ENCODE data around the gene CAMKK1. TPM values are rescaled to one million over a fixed set of nuclear protein-coding genes. Genes with fewer than 3 reads are reported as not detected.
"Not testable (repeated sequence)": the region's sequence is repeated elsewhere in the genome, so short reads cannot be mapped to it uniquely, and the experiment has no call there.

CAMKK1 gene
- total and polyA plus RNA-seq, 2 donors (not counting 1 experiment from before 2014, with no cell fraction given): 4.5 to 35.9 TPM

DNA sequence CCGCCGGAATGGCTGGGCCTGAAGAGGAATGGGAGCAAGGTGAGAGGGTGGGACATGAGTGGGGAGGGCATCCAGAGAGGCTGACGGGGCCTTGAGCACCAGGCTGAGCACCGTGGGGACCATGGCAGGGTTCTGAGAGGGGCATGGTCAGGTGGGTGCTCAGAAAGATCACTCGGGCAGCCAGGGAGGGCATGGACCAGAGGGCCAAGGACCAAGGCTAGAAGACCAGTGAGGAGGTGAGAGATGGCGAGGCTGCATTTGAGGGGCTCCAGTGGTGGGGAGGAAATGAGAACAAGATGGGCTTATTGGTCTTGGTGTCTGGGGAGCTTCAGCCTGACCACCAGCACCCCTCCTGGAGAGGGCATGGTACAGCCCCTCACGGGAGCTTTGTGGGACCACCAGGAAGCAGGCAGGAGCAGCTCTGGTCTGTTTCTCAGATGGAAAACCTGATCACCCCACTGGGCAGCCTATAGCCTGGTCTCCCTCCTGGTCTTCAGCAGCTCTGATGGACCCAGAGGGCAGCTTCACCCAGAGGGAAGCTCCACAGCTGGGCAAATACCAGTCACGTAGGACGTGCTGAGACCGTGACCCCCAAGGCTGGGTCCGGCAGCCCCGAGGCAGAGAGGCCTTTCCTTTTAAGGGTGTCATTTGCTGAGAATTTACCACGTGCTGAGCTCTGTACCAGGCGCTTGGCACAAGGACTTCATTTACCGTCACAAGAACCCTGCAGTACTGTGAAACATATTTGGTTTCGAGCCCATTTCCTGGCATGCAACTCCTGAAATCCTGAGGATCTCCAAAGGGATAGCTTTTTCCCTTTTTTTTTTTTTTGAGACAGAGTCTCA lies 35.4 kb downstream of the CAMKK1 start:
- Mint-ChIP-seq H3K27me3 (peaks cover 5% of the 10 kb centered on the region), H3K4me1 (no peaks in the 10 kb centered on the region), H3K9me3 (ENCODE audit: insufficient read depth) (no peaks in the 10 kb centered on the region), H3K27ac (no peak overlapping the region), H3K4me3 (no peak overlapping the region)
- H3K27me3 ChIP-seq (replicated peaks in 1 of 4; ENCODE audit: control extremely low read depth in 1 of 4, control insufficient read depth in 3 of 4, insufficient read depth in 4 of 4, low read length in 3 of 4): no peaks in the 10 kb centered on the region
- peaks cover 0 to 8% of the 10 kb centered on the region in 2 experiments for H3K36me3 ChIP-seq (replicated peaks in 1 of 2; ENCODE audit: control extremely low read depth in 1 of 2, control insufficient read depth in 1 of 2, extremely low read depth in 1 of 2, insufficient read depth in 2 of 2, low read length in 1 of 2)
- no peak overlapping the region for H3K27ac ChIP-seq (ENCODE audit: low read length in 2 of 2)
- no peak overlapping the region for H2AFZ ChIP-seq (ENCODE audit: insufficient read depth, low read depth, low read length, poor library complexity, severe bottlenecking)
- no peak overlapping the region for H3K9ac ChIP-seq (ENCODE audit: low read length)
- ChIA-PET POLR2A (interaction anchor here (0.6 kb wide), 1 partner anchor 94 kb away, joined by 3 read pairs; no protein-coding TSS in a partner anchor), CTCF (interaction anchor here (0.8 to 1.9 kb wide), 3 partner anchors 11 to 79 kb away, joined by 3 to 7 read pairs (median 5); partner anchors contain the start of gene NCBP3)
- no peak for TF ChIP-seq EZH2 (IDR thresholded peaks at IDR 0.05; ENCODE audit: borderline replicate concordance, insufficient read depth, low read depth, low read length, poor library complexity, severe bottlenecking)
- TF ChIP-seq, protein P1, sequence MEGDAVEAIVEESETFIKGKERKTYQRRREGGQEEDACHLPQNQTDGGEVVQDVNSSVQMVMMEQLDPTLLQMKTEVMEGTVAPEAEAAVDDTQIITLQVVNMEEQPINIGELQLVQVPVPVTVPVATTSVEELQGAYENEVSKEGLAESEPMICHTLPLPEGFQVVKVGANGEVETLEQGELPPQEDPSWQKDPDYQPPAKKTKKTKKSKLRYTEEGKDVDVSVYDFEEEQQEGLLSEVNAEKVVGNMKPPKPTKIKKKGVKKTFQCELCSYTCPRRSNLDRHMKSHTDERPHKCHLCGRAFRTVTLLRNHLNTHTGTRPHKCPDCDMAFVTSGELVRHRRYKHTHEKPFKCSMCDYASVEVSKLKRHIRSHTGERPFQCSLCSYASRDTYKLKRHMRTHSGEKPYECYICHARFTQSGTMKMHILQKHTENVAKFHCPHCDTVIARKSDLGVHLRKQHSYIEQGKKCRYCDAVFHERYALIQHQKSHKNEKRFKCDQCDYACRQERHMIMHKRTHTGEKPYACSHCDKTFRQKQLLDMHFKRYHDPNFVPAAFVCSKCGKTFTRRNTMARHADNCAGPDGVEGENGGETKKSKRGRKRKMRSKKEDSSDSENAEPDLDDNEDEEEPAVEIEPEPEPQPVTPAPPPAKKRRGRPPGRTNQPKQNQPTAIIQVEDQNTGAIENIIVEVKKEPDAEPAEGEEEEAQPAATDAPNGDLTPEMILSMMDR (IDR thresholded peaks at IDR 0.05): no peak
- H3K9me3 ChIP-seq (ENCODE audit: control extremely low read depth in 1 of 3, control insufficient read depth in 2 of 3, insufficient read depth in 1 of 3, low read length in 2 of 3): no peaks in the 10 kb centered on the region
- no peaks in the 10 kb centered on the region for H4K20me1 ChIP-seq (ENCODE audit: control insufficient read depth, insufficient read depth, low read length, poor library complexity, severe bottlenecking)
- ATAC-seq (ENCODE audit: low read depth): no peak
- H3K4me2 ChIP-seq (replicated peaks; ENCODE audit: low read depth, low read length, poor library complexity, severe bottlenecking): no peak overlapping the region
- 93% methylated on average over 16 of the region's 16 CpGs for whole genome bisulfite sequencing (ENCODE audit: insufficient coverage)
- H3K4me3 ChIP-seq (ENCODE audit: control extremely low read depth in 1 of 5, extremely low read depth in 1 of 5, insufficient read depth in 1 of 5, low read depth in 2 of 5, low read length in 4 of 5): no peak overlapping the region
- DNase-seq: no peak
- intact Hi-C loops (cut with micrococcal nuclease): no loop called here
- no peaks in the 10 kb centered on the region for H3K4me1 ChIP-seq (ENCODE audit: control insufficient read depth in 2 of 2, insufficient read depth in 2 of 2, low read length in 2 of 2)
- H3K79me2 ChIP-seq (ENCODE audit: control insufficient read depth, insufficient read depth, low read length): no peaks in the 10 kb centered on the region

DNA sequence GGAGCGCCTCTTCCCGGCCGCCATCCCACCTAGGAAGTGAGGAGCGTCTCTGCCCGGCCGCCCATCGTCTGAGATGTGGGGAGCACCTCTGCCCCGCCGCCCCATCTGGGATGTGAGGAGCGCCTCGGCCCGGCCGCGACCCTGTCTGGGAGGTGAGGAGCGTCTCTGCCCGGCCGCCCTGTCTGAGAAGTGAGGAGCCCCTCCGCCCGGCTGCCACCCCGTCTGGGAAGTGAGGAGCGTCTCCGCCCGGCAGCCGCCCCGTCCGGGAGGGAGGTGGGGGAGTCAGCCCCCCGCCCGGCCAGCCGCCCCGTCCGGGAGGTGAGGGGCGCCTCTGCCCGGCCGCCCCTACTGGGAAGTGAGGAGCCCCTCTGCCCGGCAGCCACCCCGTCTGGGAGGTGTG lies 38.6 kb downstream of the CAMKK1 start:
- CTCF ChIA-PET, H3K4me3 Mint-ChIP-seq: not testable (repeated sequence)
- 92% methylated on average over 4 of the region's 36 CpGs for WGBS (ENCODE audit: insufficient coverage)

More for the DNA sequence above, 38.6 kb downstream of the CAMKK1 start:
- H3K4me1 Mint-ChIP-seq; H3K27ac ChIP-seq (ENCODE audit: low read length in 2 of 2); ATAC-seq (ENCODE audit: low read depth); H3K9me3 Mint-ChIP-seq (ENCODE audit: insufficient read depth); DNase-seq; H3K27me3 ChIP-seq (replicated peaks in 1 of 4; ENCODE audit: control extremely low read depth in 1 of 4, control insufficient read depth in 3 of 4, insufficient read depth in 4 of 4, low read length in 3 of 4); H3K36me3 ChIP-seq (replicated peaks in 1 of 2; ENCODE audit: control extremely low read depth in 1 of 2, control insufficient read depth in 1 of 2, extremely low read depth in 1 of 2, insufficient read depth in 2 of 2, low read length in 1 of 2); H3K4me1 ChIP-seq (ENCODE audit: control insufficient read depth in 2 of 2, insufficient read depth in 2 of 2, low read length in 2 of 2); H3K9ac ChIP-seq (ENCODE audit: low read length); POLR2A ChIA-PET; H2AFZ ChIP-seq (ENCODE audit: insufficient read depth, low read depth, low read length, poor library complexity, severe bottlenecking); H3K79me2 ChIP-seq (ENCODE audit: control insufficient read depth, insufficient read depth, low read length); H3K4me3 ChIP-seq (ENCODE audit: control extremely low read depth in 1 of 5, extremely low read depth in 1 of 5, insufficient read depth in 1 of 5, low read depth in 2 of 5, low read length in 4 of 5); H3K4me2 ChIP-seq (replicated peaks; ENCODE audit: low read depth, low read length, poor library complexity, severe bottlenecking); intact Hi-C loops (cut with micrococcal nuclease); H4K20me1 ChIP-seq (ENCODE audit: control insufficient read depth, insufficient read depth, low read length, poor library complexity, severe bottlenecking); H3K27ac Mint-ChIP-seq; H3K9me3 ChIP-seq (ENCODE audit: control extremely low read depth in 1 of 3, control insufficient read depth in 2 of 3, insufficient read depth in 1 of 3, low read length in 2 of 3): not testable (repeated sequence)
- peaks cover 10% of the 10 kb centered on the region for H3K27me3 Mint-ChIP-seq

Data from B cell (primary cell).